Measurements from ENCODE around the gene IL21R.

IL21R gene

GRCh38 chr16:27377666-27378485 is 24.1 kb upstream of the IL21R start:
- Histone ChIP-seq H3K9ac (ENCODE audit: low read depth, low read length) (no peak overlapping the region), H3K36me3 (ENCODE audit: insufficient read depth, low read length) (no peaks in the 10 kb centered on the region), H3K4me1 (ENCODE audit: insufficient read depth, low read length) (no peaks in the 10 kb centered on the region), H3K9me3 (ENCODE audit: insufficient read depth, low read depth, low read length) (no peaks in the 10 kb centered on the region), H3K27me3 (ENCODE audit: insufficient read depth, low read length) (no peaks in the 10 kb centered on the region), H3K4me3 (ENCODE audit: low read length) (no peak overlapping the region), H3K27ac (ENCODE audit: low read depth, low read length) (no peak overlapping the region)
- 70% methylated on average over 4 of the region's 4 CpGs for WGBS

- Histone ChIP-seq H3K27ac (ENCODE audit: low read depth, low read length) (no peak overlapping the region), H3K9me3 (ENCODE audit: insufficient read depth, low read depth, low read length) (no peaks in the 10 kb centered on the region), H3K36me3 (ENCODE audit: insufficient read depth, low read length) (no peaks in the 10 kb centered on the region), H3K9ac (ENCODE audit: low read depth, low read length) (no peak overlapping the region), H3K4me3 (ENCODE audit: low read length) (no peak overlapping the region), H3K27me3 (ENCODE audit: insufficient read depth, low read length) (no peaks in the 10 kb centered on the region), H3K4me1 (ENCODE audit: insufficient read depth, low read length) (no peaks in the 10 kb centered on the region)
- WGBS, result 86% methylated on average over 10 of the region's 11 CpGs
Observed at GRCh38 chr16:27378871-27379481, 23.0 kb upstream of the IL21R start.

GRCh38 chr16:27379919-27380318 is 22.1 kb upstream of the IL21R start:
- H3K9ac ChIP-seq (ENCODE audit: low read depth, low read length), result no peak overlapping the region
- no peak overlapping the region for H3K4me3 ChIP-seq (ENCODE audit: low read length)
- no peaks in the 10 kb centered on the region for H3K27me3 ChIP-seq (ENCODE audit: insufficient read depth, low read length)
- WGBS, result 93% methylated on average over 9 of the region's 9 CpGs
- H3K36me3 ChIP-seq (ENCODE audit: insufficient read depth, low read length), result no peaks in the 10 kb centered on the region
- no peaks in the 10 kb centered on the region for H3K4me1 ChIP-seq (ENCODE audit: insufficient read depth, low read length)
- H3K9me3 ChIP-seq (ENCODE audit: insufficient read depth, low read depth, low read length), result no peaks in the 10 kb centered on the region
- H3K27ac ChIP-seq (ENCODE audit: low read depth, low read length), result no peak overlapping the region

GRCh38 chr16:27381236-27381635 is 20.7 kb upstream of the IL21R start:
- H3K9me3 ChIP-seq (ENCODE audit: insufficient read depth, low read depth, low read length), result no peaks in the 10 kb centered on the region
- no peak overlapping the region for H3K9ac ChIP-seq (ENCODE audit: low read depth, low read length)
- no peak overlapping the region for H3K27ac ChIP-seq (ENCODE audit: low read depth, low read length)
- no peak overlapping the region for H3K4me3 ChIP-seq (ENCODE audit: low read length)
- no peaks in the 10 kb centered on the region for H3K36me3 ChIP-seq (ENCODE audit: insufficient read depth, low read length)
- no peaks in the 10 kb centered on the region for H3K4me1 ChIP-seq (ENCODE audit: insufficient read depth, low read length)
- H3K27me3 ChIP-seq (ENCODE audit: insufficient read depth, low read length), result no peaks in the 10 kb centered on the region

GRCh38 chr16:27381974-27382855 is 19.8 kb upstream of the IL21R start:
- Histone ChIP-seq H3K9me3 (ENCODE audit: insufficient read depth, low read depth, low read length) (no peaks in the 10 kb centered on the region), H3K36me3 (ENCODE audit: insufficient read depth, low read length) (no peaks in the 10 kb centered on the region), H3K27ac (ENCODE audit: low read depth, low read length) (no peak overlapping the region), H3K4me3 (ENCODE audit: low read length) (no peak overlapping the region), H3K4me1 (ENCODE audit: insufficient read depth, low read length) (no peaks in the 10 kb centered on the region), H3K9ac (ENCODE audit: low read depth, low read length) (no peak overlapping the region), H3K27me3 (ENCODE audit: insufficient read depth, low read length) (no peaks in the 10 kb centered on the region)
- WGBS, result 81% methylated on average over 10 of the region's 10 CpGs

GRCh38 chr16:27383556-27384243 is 18.3 kb upstream of the IL21R start:
- no peak overlapping the region for H3K4me3 ChIP-seq (ENCODE audit: low read length)
- H3K27me3 ChIP-seq (ENCODE audit: insufficient read depth, low read length), result no peaks in the 10 kb centered on the region
- H3K9ac ChIP-seq (ENCODE audit: low read depth, low read length), result no peak overlapping the region
- no peaks in the 10 kb centered on the region for H3K9me3 ChIP-seq (ENCODE audit: insufficient read depth, low read depth, low read length)
- H3K36me3 ChIP-seq (ENCODE audit: insufficient read depth, low read length), result no peaks in the 10 kb centered on the region
- 84% methylated on average over 15 of the region's 15 CpGs for WGBS
- H3K4me1 ChIP-seq (ENCODE audit: insufficient read depth, low read length), result no peaks in the 10 kb centered on the region
- no peak overlapping the region for H3K27ac ChIP-seq (ENCODE audit: low read depth, low read length)

- H3K27me3 ChIP-seq (ENCODE audit: insufficient read depth, low read length), result no peaks in the 10 kb centered on the region
- H3K4me3 ChIP-seq (ENCODE audit: low read length), result no peak overlapping the region
- 89% methylated on average over 5 of the region's 5 CpGs for WGBS
- H3K9me3 ChIP-seq (ENCODE audit: insufficient read depth, low read depth, low read length), result no peaks in the 10 kb centered on the region
- no peaks in the 10 kb centered on the region for H3K4me1 ChIP-seq (ENCODE audit: insufficient read depth, low read length)
- no peak overlapping the region for H3K9ac ChIP-seq (ENCODE audit: low read depth, low read length)
- H3K36me3 ChIP-seq (ENCODE audit: insufficient read depth, low read length), result no peaks in the 10 kb centered on the region
- H3K27ac ChIP-seq (ENCODE audit: low read depth, low read length), result no peak overlapping the region
Observed at GRCh38 chr16:27384425-27384824, 17.5 kb upstream of the IL21R start.

GRCh38 chr16:27385398-27385797 is 16.6 kb upstream of the IL21R start:
- 97% methylated on average over 6 of the region's 7 CpGs for WGBS
- no peaks in the 10 kb centered on the region for H3K27me3 ChIP-seq (ENCODE audit: insufficient read depth, low read length)
- no peak overlapping the region for H3K9ac ChIP-seq (ENCODE audit: low read depth, low read length)
- no peaks in the 10 kb centered on the region for H3K36me3 ChIP-seq (ENCODE audit: insufficient read depth, low read length)
- H3K9me3 ChIP-seq (ENCODE audit: insufficient read depth, low read depth, low read length), result no peaks in the 10 kb centered on the region
- no peak overlapping the region for H3K27ac ChIP-seq (ENCODE audit: low read depth, low read length)
- no peak overlapping the region for H3K4me3 ChIP-seq (ENCODE audit: low read length)
- H3K4me1 ChIP-seq (ENCODE audit: insufficient read depth, low read length), result no peaks in the 10 kb centered on the region

GRCh38 chr16:27386674-27387073 is 15.3 kb upstream of the IL21R start:
- H3K27me3 ChIP-seq (ENCODE audit: insufficient read depth, low read length), result no peaks in the 10 kb centered on the region
- no peaks in the 10 kb centered on the region for H3K36me3 ChIP-seq (ENCODE audit: insufficient read depth, low read length)
- no peaks in the 10 kb centered on the region for H3K9me3 ChIP-seq (ENCODE audit: insufficient read depth, low read depth, low read length)
- H3K27ac ChIP-seq (ENCODE audit: low read depth, low read length), result no peak overlapping the region
- no peak overlapping the region for H3K4me3 ChIP-seq (ENCODE audit: low read length)
- WGBS, result 88% methylated on average over 2 of the region's 4 CpGs
- H3K9ac ChIP-seq (ENCODE audit: low read depth, low read length), result no peak overlapping the region
- no peaks in the 10 kb centered on the region for H3K4me1 ChIP-seq (ENCODE audit: insufficient read depth, low read length)

- H3K27ac ChIP-seq (ENCODE audit: low read depth, low read length), result no peak overlapping the region
- H3K4me3 ChIP-seq (ENCODE audit: low read length), result no peak overlapping the region
- H3K9ac ChIP-seq (ENCODE audit: low read depth, low read length), result no peak overlapping the region
- no peaks in the 10 kb centered on the region for H3K4me1 ChIP-seq (ENCODE audit: insufficient read depth, low read length)
- H3K27me3 ChIP-seq (ENCODE audit: insufficient read depth, low read length), result no peaks in the 10 kb centered on the region
- no peaks in the 10 kb centered on the region for H3K36me3 ChIP-seq (ENCODE audit: insufficient read depth, low read length)
- WGBS, result no CpG with 5 or more reads among the region's 1 CpG
- no peaks in the 10 kb centered on the region for H3K9me3 ChIP-seq (ENCODE audit: insufficient read depth, low read depth, low read length)
Observed at GRCh38 chr16:27387724-27388123, 14.2 kb upstream of the IL21R start.

Measured in HUES64 (cell line).